ENCODE measurements around the gene RET.

RET gene

GRCh38 chr10:43044961-43045621, 31.8 kb upstream of the RET start:
- Histone ChIP-seq H3K27me3 (ENCODE audit: insufficient read depth, poor library complexity, severe bottlenecking) (no peaks in the 10 kb centered on the region), H3K9me3 (ENCODE audit: severe bottlenecking) (no peaks in the 10 kb centered on the region), H3K4me1 (ENCODE audit: insufficient read depth, poor library complexity, severe bottlenecking) (no peaks in the 10 kb centered on the region), H3K27ac (ENCODE audit: poor library complexity, severe bottlenecking) (no peak overlapping the region), H3K36me3 (ENCODE audit: low read depth) (no peaks in the 10 kb centered on the region), H3K4me3 (ENCODE audit: severe bottlenecking) (no peak overlapping the region)
- DNase-seq (ENCODE audit: low spot score) (peak; percentile 40), ATAC-seq (ENCODE audit: low read depth) (no peak)
- TF ChIP-seq, protein P1, sequence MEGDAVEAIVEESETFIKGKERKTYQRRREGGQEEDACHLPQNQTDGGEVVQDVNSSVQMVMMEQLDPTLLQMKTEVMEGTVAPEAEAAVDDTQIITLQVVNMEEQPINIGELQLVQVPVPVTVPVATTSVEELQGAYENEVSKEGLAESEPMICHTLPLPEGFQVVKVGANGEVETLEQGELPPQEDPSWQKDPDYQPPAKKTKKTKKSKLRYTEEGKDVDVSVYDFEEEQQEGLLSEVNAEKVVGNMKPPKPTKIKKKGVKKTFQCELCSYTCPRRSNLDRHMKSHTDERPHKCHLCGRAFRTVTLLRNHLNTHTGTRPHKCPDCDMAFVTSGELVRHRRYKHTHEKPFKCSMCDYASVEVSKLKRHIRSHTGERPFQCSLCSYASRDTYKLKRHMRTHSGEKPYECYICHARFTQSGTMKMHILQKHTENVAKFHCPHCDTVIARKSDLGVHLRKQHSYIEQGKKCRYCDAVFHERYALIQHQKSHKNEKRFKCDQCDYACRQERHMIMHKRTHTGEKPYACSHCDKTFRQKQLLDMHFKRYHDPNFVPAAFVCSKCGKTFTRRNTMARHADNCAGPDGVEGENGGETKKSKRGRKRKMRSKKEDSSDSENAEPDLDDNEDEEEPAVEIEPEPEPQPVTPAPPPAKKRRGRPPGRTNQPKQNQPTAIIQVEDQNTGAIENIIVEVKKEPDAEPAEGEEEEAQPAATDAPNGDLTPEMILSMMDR (IDR thresholded peaks at IDR 0.05; ENCODE audit: poor library complexity, severe bottlenecking): no peak

DNA sequence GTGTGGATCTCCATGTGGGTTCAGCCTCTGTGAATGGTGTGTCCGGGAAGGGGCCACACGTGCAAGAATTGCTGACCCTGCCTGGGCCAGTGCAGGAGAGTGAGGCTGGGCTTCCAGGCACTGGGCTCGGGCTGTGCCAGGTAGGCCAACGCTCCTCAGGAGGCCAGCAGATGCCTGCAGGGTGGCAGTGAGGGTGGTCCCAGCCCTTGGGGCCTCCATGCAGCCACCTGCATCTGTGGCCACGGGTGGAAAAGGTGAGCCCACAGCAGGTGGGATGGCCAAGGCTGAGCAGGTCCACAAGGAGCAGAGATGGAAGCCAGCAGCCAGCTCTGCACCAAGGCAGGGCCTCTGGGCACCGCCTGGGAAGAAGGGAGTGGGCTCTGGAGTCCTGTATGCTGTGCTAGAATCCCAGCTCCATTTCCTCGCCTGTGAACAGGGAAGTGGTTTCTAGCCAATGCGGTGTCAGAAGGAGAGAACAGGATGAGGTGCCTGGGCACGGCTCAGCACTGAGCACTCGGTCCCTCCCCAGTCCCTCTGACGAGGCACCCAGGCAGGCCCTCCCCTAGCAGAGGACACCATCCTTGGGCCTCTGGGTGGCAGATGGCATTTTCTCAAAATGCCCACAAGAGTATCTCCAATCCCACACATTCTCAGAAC, 31.1 kb upstream of the RET start:
- no peak overlapping the region for H3K27ac ChIP-seq (ENCODE audit: poor library complexity, severe bottlenecking)
- H3K4me1 ChIP-seq (ENCODE audit: insufficient read depth, poor library complexity, severe bottlenecking): no peaks in the 10 kb centered on the region
- ATAC-seq (ENCODE audit: low read depth): no peak
- peak; percentile 40 for DNase-seq (ENCODE audit: low spot score)
- H3K4me3 ChIP-seq (ENCODE audit: severe bottlenecking): no peak overlapping the region
- H3K27me3 ChIP-seq (ENCODE audit: insufficient read depth, poor library complexity, severe bottlenecking): no peaks in the 10 kb centered on the region
- no peaks in the 10 kb centered on the region for H3K36me3 ChIP-seq (ENCODE audit: low read depth)
- H3K9me3 ChIP-seq (ENCODE audit: severe bottlenecking): no peaks in the 10 kb centered on the region
- TF ChIP-seq, protein P1 (IDR thresholded peaks at IDR 0.05; ENCODE audit: poor library complexity, severe bottlenecking): no peak

DNA sequence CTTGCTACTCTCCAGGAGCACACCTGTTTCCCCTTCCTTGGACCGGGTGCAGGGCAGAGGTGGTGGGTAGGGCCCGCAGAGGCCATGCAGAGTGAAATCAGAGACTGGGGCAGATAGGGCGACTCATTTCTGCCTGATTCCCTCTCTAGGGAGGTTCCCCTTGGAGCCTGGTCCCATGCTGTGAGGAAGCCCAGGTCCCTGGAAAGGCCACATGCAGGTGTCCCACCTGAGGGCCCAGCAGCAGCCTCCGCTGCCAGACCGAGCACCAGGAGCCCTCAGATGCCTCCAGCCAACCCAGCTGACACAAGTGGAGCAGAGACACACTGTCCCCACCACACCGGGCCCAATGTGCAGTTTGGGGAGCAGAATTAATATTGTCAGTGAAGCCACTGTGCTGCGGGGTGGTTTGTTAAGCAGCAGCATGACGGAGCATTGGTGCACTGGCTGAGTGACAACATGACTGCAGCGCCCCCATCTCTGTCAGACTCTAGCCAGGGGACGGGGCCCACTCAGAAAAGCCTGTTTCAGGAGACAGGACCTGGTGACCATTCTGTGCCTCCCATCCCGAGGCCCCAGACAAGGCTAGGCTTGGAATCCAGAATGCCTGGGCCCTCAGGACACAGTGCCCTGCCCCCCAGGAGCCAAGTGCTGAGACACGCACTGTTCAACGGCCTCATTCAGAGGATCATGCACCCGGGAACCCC, 30.4 kb upstream of the RET start:
- Histone ChIP-seq H3K27ac (ENCODE audit: poor library complexity, severe bottlenecking) (no peak overlapping the region), H3K36me3 (ENCODE audit: low read depth) (no peaks in the 10 kb centered on the region), H3K27me3 (ENCODE audit: insufficient read depth, poor library complexity, severe bottlenecking) (no peaks in the 10 kb centered on the region), H3K4me3 (ENCODE audit: severe bottlenecking) (no peak overlapping the region), H3K4me1 (ENCODE audit: insufficient read depth, poor library complexity, severe bottlenecking) (no peaks in the 10 kb centered on the region), H3K9me3 (ENCODE audit: severe bottlenecking) (no peaks in the 10 kb centered on the region)
- no peak for ATAC-seq (ENCODE audit: low read depth)
- DNase-seq (ENCODE audit: low spot score): peak; percentile 31
- TF ChIP-seq, protein P1 (IDR thresholded peaks at IDR 0.05; ENCODE audit: poor library complexity, severe bottlenecking): no peak

GRCh38 chr10:43047288-43047970, 29.4 kb upstream of the RET start:
- Histone ChIP-seq H3K4me3 (ENCODE audit: severe bottlenecking) (no peak overlapping the region), H3K9me3 (ENCODE audit: severe bottlenecking) (no peaks in the 10 kb centered on the region), H3K36me3 (ENCODE audit: low read depth) (no peaks in the 10 kb centered on the region), H3K4me1 (ENCODE audit: insufficient read depth, poor library complexity, severe bottlenecking) (no peaks in the 10 kb centered on the region), H3K27ac (ENCODE audit: poor library complexity, severe bottlenecking) (no peak overlapping the region), H3K27me3 (ENCODE audit: insufficient read depth, poor library complexity, severe bottlenecking) (no peaks in the 10 kb centered on the region)
- TF ChIP-seq, protein P1 (IDR thresholded peaks at IDR 0.05; ENCODE audit: poor library complexity, severe bottlenecking): no peak
- DNase-seq (ENCODE audit: low spot score): no peak
- no peak for ATAC-seq (ENCODE audit: low read depth)

All from RWPE2 (cell line).